Muscle layer of duodenum (tissue), 2 donors: ENCODE measurements around the gene SIK2.

ENCODE experiments used
- H3K27ac ChIP-seq: one replicate; pipeline ENCODE4 v1.7.0; 2013; ENCODE audit warnings: mild to moderate bottlenecking, low read length
- H3K27me3 ChIP-seq: one replicate; pipeline ENCODE4 v1.7.0; 2013; ENCODE audit warnings: low read depth, mild to moderate bottlenecking, control low read depth, low read length
- H3K36me3 ChIP-seq, 2 donors: one replicate each; pipeline ENCODE4 v1.7.0; 2013; ENCODE audit warnings: low read length in 2 of 2, control low read depth in 1 of 2, mild to moderate bottlenecking in 1 of 2; ENCODE audit not compliant: insufficient read depth in 2 of 2, control insufficient read depth in 1 of 2
- H3K4me1 ChIP-seq, 2 donors: one replicate each; pipeline ENCODE4 v1.7.0; 2013; ENCODE audit warnings: low read length in 2 of 2, mild to moderate bottlenecking in 2 of 2, control low read depth in 1 of 2, moderate library complexity in 1 of 2; ENCODE audit not compliant: insufficient read depth in 2 of 2, control insufficient read depth in 1 of 2
- H3K4me3 ChIP-seq, 2 donors: one replicate each; pipeline ENCODE4 v1.7.0; 2013; ENCODE audit warnings: low read length in 2 of 2, low read depth in 1 of 2, mild to moderate bottlenecking in 1 of 2
- H3K9me3 ChIP-seq, 2 donors: one replicate each; pipeline ENCODE4 v1.7.0; 2013; ENCODE audit warnings: low read length in 2 of 2, control low read depth in 1 of 2, mild to moderate bottlenecking in 1 of 2; ENCODE audit not compliant: control insufficient read depth in 1 of 2
- donor health status: healthy.

SIK2 gene

GRCh38 chr11:111660822-111661221 lies 58.6 kb downstream of the SIK2 start:
- Histone ChIP-seq H3K36me3 (no peaks in the 10 kb centered on the region), H3K27me3 (no peaks in the 10 kb centered on the region), H3K27ac (no peak overlapping the region), H3K4me1 (peaks cover 6 to 12% of the 10 kb centered on the region in 2 donors), H3K4me3 (no peak overlapping the region), H3K9me3 (no peaks in the 10 kb centered on the region)

- Histone ChIP-seq H3K27me3 (no peaks in the 10 kb centered on the region), H3K4me1 (peaks cover 6 to 9% of the 10 kb centered on the region in 2 donors), H3K4me3 (no peak overlapping the region), H3K27ac (no peak overlapping the region), H3K9me3 (no peaks in the 10 kb centered on the region), H3K36me3 (no peaks in the 10 kb centered on the region)
Measured at GRCh38 chr11:111663820-111664219, 61.6 kb downstream of the SIK2 start.

GRCh38 chr11:111665777-111666176 lies 63.5 kb downstream of the SIK2 start:
- H3K9me3 ChIP-seq: no peaks in the 10 kb centered on the region
- no peak overlapping the region for H3K27ac ChIP-seq

DNA sequence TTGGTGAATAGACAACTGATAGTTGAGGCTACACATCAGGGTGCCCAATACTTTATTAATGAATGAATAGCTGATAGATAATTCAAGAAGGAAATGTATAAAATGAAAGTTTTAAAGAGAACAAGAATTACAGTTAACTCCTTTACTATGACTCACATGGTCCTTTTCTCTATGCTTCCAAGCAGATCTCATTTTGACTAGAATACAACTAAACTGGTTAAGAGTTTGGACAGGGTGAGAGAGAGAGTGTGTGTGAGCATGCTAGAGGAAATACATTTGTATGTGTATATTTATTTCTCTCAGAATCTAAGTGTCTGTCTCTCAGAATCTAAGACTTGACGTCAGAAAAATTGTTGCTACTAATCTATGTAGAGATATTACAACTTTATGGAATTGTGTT lies 66.7 kb downstream of the SIK2 start:
- H3K4me1 ChIP-seq: peaks cover under 1% of the 10 kb centered on the region in 2 donors
- H3K4me3 ChIP-seq: no peak overlapping the region
- H3K27me3 ChIP-seq: no peaks in the 10 kb centered on the region
- H3K9me3 ChIP-seq: no peaks in the 10 kb centered on the region
- no peak overlapping the region for H3K27ac ChIP-seq
- H3K36me3 ChIP-seq: peaks cover 12 to 16% of the 10 kb centered on the region in 2 donors

More at GRCh38 chr11:111665777-111666176, 63.5 kb downstream of the SIK2 start:
- Histone ChIP-seq H3K36me3 (no peaks in the 10 kb centered on the region), H3K27me3 (no peaks in the 10 kb centered on the region), H3K4me3 (no peak overlapping the region), H3K4me1 (peaks cover 6 to 9% of the 10 kb centered on the region in 2 donors)

GRCh38 chr11:111671383-111671782 lies 69.1 kb downstream of the SIK2 start:
- H3K27me3 ChIP-seq: no peaks in the 10 kb centered on the region
- no peak overlapping the region for H3K4me3 ChIP-seq
- H3K36me3 ChIP-seq: peaks cover 17 to 20% of the 10 kb centered on the region in 2 donors
- H3K9me3 ChIP-seq: no peaks in the 10 kb centered on the region
- H3K27ac ChIP-seq: no peak overlapping the region
- no peaks in the 10 kb centered on the region for H3K4me1 ChIP-seq

DNA sequence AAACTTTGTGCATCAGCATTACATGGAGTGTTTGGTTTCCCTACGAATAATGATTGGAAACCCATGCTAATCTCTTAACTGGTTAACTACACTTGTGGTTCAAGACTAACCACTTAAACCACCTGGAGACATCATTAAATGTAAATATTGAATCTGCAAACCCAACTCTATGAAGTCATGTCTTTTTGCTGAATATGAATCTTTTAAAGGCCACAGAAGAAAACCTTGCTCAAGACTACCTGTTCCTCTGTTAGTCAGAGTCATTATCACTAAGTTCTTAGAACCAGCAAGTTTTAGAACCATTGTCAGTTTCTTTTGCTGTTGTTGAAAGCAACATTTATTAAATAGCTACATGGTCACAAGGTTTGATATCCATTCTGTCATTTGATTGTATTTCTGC lies 70.7 kb downstream of the SIK2 start:
- H3K27me3 ChIP-seq: no peaks in the 10 kb centered on the region
- H3K9me3 ChIP-seq: no peaks in the 10 kb centered on the region
- peaks cover 0 to 6% of the 10 kb centered on the region in 2 donors for H3K4me1 ChIP-seq
- no peak overlapping the region for H3K4me3 ChIP-seq
- peaks cover 17 to 20% of the 10 kb centered on the region in 2 donors for H3K36me3 ChIP-seq
- H3K27ac ChIP-seq: no peak overlapping the region

- Histone ChIP-seq H3K4me1 (peaks cover 0 to 6% of the 10 kb centered on the region in 2 donors), H3K27me3 (no peaks in the 10 kb centered on the region), H3K4me3 (no peak overlapping the region), H3K9me3 (no peaks in the 10 kb centered on the region), H3K27ac (no peak overlapping the region), H3K36me3 (peaks cover 17 to 20% of the 10 kb centered on the region in 2 donors)
Measured at GRCh38 chr11:111674941-111675340, 72.7 kb downstream of the SIK2 start.

- Histone ChIP-seq H3K36me3 (peaks cover 17 to 20% of the 10 kb centered on the region in 2 donors), H3K4me3 (no peak overlapping the region), H3K9me3 (no peaks in the 10 kb centered on the region), H3K27ac (no peak overlapping the region), H3K4me1 (peaks cover 0 to 6% of the 10 kb centered on the region in 2 donors), H3K27me3 (no peaks in the 10 kb centered on the region)
Measured at GRCh38 chr11:111675891-111676290, 73.6 kb downstream of the SIK2 start.

DNA sequence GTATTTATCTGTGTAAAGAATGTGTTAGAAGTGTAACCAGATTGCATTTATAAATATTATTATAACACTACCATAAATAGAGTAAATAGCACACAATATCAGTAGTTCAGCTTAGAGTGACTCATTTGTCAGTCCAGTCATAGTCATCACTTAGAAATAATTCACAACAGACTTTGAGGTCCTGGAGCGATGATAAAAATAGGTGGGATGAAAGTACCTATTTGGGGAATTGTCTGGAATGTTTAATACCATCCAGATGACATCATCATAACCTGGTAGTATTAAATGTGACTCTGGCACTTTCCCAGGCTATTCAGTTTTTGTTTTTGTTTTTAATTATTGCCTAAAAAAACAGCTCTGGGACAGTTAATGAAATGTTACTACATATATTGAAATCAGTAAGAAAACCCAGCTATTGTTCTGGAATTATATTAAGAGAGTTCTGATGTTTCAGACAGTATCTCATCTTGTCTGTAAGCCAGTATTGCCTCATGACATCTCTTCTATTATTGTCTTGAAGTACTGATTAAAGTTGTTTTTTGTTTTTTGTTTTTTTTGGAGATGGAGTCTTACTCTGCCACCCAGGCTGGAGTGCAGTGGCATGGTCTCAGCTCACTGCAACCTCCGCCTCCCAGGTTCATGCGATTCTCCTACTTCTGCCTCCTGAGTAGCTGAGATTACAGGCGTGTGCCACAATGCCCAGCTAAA lies 74.8 kb downstream of the SIK2 start:
- Histone ChIP-seq H3K9me3 (no peaks in the 10 kb centered on the region), H3K4me1 (peaks cover 0 to 6% of the 10 kb centered on the region in 2 donors), H3K27ac (no peak overlapping the region), H3K4me3 (no peak overlapping the region), H3K27me3 (no peaks in the 10 kb centered on the region), H3K36me3 (peaks cover 10 to 11% of the 10 kb centered on the region in 2 donors)

DNA sequence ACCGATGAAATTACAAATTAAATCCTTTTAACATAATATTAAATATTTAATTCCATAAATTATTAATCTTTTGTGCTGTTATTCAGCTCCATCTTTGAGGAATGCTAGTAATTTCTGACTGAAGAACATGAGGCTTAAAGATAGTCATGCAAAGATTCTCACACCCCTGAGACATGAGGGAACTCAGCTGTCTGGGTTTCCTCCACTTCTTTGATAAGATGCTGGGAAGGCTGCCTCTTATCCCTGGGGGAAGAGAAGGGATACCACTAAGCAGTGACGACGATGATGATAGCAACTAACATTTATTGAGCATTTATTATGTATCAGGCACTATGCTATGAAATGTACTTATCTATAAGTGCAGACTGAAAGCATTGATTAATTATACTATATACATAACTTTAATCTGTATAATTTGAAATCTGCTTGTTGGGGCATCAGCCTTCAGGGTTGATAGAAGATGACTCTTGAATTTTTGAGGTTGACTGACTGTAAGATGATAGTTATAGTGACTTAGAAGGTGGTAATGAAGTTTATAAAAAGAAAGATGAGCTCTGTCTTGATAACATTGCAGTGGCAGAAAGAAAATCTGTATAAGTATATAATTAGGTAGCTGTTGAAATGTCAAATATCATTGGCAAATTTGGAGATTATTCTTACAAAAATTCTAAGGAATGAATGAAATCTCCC lies 78.4 kb downstream of the SIK2 start:
- no peaks in the 10 kb centered on the region for H3K27me3 ChIP-seq
- H3K9me3 ChIP-seq: no peaks in the 10 kb centered on the region
- H3K4me1 ChIP-seq: peaks cover 0 to 6% of the 10 kb centered on the region in 2 donors
- H3K4me3 ChIP-seq: no peak overlapping the region
- H3K27ac ChIP-seq: no peak overlapping the region
- no peaks in the 10 kb centered on the region for H3K36me3 ChIP-seq

DNA sequence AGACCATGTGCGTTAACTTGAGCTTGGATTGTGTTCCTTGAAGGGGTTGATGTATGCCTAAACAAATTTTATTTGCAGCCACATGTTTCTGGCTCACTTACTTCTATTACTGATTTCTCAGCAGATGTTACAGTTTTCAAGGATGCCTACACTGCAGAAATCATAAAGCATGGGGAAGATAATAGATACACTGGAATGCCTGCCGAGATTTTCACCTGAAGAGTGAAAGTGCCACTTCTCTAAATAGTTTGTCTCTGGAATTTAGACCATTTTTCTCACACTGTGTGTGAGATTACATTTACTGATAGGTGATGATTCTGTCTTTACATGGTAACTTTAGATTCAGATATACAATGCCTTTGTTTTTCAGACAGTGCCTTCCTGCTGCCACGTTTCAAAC lies 81.6 kb downstream of the SIK2 start:
- Histone ChIP-seq H3K27me3 (no peaks in the 10 kb centered on the region), H3K27ac (no peak overlapping the region), H3K4me3 (no peak overlapping the region), H3K9me3 (no peaks in the 10 kb centered on the region), H3K4me1 (no peaks in the 10 kb centered on the region), H3K36me3 (peaks cover 8 to 10% of the 10 kb centered on the region in 2 donors)
